NCI-H1092 (cell line): Measurements from ENCODE around the gene GRIN2C.
"Not testable (repeated sequence)": the region's sequence is repeated elsewhere in the genome, so short reads cannot be mapped to it uniquely, and the experiment has no call there.

Experiments used
- DNase-seq: peaks from one replicate; lab custom pipeline; 2025; lab: John Stamatoyannopoulos, UW

GRIN2C gene

DNA sequence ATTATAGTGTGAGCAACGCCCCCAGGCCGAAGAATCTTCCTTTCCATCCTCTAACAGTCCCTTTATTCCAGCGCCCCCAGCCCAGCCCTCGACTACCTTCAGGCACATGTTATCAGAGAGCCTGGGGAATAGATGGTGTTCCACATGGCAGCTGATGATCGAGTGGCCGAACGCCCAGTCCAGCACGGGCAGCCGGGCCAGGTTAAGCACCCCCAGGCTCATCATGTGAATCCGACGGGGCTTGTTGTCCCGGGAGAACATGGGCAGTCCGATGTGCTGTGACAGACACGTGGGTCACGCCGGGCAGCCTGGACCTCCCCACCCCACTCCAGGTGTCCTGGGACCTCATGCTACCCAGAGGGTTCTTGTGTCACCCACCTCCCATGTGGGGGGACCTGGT, 19.6 kb upstream of the GRIN2C start:
- no peak for DNase-seq

DNA sequence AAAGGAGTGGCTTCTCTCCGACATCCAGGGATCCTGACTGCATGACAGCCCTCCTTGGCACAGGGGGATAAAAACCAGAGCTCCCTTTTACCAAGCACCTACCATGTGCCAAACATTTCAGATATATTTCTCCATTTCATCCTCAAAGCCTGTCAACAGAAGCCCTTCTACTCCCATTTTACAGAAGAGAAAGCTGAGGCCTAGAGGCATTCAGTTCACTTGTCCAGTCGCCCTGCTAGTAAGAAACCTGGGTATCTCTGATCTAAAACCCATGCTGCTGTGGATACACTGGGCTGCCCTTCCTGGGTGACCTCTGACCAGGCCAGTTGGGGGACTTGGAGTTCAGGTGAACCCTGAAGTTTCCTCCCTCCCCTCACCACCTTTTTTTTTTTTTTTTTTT, 19.0 kb upstream of the GRIN2C start:
- DNase-seq = no peak

DNA sequence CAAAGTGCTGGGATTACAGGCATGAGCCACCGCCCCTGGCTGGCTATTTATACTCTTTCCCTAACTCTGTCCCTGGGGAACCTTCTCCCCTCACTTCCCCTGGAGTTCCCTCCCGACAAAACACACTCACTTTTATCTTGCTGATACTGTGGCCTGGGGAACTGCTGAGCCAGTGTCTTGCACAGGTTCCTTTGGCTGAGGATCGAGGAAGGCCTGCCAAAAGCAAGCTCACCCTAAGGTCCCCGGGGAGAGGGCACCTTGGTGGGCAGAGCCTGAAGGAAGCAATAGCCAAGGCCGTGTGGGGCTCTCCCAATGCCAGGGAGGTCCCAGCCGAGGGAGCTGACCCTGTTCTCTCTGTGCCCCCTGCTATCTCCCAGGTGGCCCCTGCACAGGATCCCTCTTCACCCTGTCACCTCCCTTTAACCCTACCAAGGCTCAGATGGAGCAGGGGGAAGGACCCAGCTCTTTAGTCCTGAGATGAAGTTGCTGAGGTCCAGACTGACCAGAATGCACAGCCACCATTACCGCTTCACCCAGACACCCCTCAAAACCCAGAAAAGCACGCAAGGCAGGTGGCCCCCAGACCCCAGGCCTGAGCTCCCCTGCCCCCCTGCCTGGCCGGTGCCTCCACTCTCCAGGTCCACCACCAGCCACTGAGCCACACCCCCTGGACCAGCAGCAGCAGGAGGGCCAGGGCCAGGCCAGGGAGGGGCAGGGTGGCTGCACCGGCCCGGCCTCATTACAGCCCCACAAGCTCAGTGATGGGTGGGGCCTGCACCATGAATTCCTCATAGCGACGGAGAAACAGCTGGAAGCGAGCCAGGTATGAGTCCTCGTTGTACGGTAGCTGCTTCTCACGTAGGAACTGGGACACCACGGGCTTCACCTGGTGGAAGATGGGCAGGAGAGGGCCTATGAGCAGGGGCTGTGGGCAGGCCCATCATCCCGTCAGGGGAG, 18.2 kb upstream of the GRIN2C start:
- DNase-seq = no peak

DNA sequence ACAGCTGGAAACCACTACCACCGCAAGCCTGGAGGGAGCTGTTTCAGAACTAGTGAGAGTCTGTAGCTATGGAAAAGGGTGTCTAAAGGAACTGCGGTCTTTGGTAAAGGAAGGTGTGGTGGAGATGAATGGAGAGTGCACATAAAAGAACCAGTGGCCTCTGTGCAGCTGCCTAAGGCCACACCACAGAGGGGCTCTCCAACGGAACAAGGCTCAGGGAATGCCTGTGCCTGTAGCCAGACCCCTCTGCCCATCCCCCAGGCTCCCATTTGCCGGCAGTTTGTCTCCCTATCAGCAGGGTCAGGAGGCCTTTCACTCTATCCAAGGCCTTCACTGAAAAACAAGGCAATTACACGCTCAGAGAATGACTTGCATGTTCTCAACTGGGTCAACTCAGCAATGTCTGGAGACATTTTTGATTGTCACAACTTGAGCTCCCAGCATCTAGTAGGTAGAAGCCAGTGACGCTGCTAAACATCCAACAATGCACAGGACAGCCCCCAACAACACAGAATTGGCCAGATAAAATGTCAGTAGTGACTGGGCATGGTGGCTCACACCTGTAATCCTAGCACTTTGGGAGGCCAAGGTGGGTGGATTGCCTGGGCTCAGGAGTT, 16.4 kb upstream of the GRIN2C start:
- DNase-seq = no peak

DNA sequence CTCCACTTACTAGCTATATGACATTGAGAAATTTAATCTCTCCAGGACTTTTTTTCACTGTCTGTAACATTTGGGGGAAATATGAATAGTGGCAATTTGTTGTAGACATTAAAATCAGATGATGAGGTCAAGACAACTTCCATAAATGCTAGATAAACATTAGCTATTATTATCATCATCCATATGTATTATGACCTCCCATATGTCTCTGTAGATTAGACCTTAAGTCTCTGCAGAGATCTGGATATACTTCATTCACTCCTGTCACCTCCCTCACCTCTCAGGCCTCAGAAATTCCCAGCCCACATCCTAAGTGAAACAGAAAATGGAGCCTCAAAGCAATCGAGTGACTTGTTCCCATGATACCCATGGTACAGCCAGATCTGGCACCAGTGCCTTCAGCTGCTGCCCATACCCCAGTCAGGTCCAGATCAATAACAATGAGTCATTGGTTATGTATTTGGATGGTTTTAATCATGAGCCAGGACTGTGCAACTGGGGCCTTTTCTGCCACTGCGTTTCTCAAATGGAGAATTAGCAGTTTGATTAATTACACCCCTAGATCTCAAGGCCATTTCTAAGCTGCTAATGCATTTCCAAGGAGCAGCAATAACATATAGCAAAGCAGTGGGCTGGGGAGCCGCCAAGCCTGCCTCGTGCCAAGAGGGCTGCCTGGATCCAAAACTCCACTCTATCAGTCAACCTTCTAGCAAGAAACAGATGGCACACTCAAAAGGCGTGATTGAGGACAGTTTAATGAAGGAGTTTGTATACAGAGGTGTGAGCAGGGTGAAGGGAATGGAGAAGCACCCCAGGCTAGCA, 15.7 kb upstream of the GRIN2C start:
- DNase-seq = peak; percentile 18

DNA sequence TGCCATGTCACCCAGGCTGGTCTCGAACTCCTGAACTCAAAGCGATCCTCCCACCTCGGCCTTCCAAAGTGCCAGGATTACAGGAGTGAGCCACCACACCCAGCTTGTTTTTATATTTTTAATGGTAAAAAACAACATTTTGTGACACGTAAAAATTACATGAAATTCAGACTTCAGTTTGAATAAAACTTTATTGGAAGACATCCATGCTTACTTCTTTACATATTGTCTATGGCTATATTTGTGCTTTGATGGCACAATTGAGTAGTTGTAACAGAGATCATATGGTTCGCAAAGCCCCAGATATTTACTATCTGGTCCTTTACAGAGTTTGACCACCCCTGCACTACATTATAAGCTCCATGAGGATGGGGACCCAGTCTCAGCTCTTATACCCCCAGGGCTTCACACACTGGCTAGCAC, 14.9 kb upstream of the GRIN2C start:
- DNase-seq = no peak

DNA sequence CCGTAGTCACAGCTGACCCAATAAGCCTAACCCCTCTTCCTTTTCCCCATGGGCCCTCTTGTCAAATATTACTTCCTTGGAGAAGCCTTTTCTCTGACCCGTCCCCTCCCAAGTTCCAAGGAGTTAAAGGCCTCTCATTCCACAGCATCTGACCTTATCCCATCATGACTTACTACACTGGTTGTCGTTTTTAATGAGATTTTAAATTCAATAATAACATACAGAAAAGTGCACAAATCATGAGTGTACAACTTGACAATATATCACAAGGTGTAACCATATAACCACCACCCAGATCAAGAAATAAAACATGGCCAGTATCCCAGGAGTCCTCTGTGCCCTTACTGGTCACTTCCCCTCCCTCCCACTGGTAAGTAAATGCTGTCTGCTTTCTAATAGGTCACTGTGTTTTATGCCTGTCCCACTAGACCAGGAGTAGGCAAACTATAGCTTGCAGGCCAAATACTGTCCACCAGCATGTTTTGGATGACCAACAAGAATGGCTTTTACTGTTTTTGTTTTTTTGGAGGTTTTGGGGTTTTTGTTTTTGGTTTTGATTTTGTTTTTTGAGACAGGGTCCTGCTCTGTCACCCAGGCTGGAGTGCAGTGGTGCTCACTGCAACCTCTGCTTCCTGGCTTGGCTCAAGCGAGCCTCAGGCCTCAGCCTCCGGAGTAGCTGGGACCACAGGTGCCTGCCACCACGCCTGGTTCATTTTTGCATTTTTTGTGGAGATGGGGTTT, 14.4 kb upstream of the GRIN2C start:
- no peak for DNase-seq

DNA sequence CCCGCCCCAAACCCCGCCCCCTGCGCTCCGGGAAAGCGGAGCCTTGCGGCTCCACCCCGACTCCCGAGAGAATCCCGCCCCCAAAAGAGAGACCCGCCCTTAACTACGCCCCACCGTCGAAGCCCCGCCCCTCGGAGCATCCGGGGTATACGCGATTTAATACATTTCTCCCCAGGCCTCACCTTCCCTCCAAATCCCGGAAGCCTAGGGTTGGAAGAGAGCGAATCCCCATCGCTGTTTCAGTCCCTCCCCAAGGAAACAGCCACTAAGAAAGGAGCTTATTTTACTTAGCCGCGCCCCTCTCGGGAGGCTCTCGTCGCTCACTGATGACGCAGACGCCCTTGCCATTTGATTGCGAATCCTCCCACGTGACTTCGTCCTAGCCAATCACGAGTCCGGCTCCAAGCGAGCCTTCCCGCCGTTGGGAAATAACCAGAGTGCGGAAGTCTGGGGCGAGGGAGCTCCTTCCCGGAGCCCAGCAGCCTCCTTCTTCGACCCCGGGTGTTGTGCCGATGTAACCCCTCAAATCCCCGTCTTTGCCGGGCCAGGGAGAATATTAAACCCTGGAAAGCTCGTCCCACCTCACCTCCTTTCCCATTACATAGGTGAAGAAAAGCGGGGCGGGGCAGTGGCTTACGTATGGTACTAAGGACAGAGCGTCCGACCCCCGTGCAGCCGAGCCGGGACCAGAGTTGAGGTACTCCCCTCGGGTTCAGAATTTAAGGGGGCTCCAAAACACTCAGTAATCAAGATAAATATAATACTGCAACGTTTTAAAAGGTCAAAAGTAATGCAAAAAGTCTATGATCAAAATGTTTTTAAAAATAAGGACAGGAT, 13.6 kb upstream of the GRIN2C start:
- peak; percentile 100 for DNase-seq

DNA sequence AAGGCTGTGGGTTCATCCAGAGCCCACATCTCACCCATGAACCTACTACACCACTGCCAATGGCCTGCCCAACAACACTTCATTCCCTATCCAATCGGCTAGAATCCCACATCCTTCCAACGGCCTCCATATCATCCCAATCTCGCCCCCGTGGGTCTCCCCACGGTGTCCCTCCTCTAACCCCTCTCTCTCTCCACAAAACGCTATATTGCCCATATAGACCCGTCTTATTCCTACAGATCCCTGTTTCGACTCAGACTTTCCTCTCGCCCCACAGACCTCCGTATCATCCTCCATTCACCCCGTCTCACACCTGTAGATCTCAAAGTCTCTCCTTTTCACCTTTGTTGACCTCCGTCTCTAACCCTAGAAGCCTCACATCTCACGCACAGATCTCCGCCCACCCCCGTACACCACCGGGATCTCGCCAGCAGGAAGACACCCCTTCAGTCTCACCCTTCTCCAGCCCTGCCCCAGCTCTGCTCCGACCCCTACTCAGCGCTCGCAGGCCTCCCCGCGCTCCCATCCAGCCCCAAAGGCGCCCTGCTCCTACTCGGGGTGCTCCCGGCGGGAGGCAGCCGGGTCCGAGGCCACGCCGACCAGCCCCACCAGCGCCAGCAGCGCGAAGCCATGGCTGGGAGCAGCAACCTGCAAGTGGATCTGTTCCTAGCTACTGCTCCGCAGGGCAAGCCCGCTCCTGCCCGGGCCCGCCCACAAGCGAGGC, 12.8 kb upstream of the GRIN2C start, which contains the start of gene FDXR:
Gene FDXR, minus strand, starts transcription at position 682 of the 724 bp plus-strand sequence. Its CDS starts 50 bp downstream, at position 632.
- no peak for DNase-seq

DNA sequence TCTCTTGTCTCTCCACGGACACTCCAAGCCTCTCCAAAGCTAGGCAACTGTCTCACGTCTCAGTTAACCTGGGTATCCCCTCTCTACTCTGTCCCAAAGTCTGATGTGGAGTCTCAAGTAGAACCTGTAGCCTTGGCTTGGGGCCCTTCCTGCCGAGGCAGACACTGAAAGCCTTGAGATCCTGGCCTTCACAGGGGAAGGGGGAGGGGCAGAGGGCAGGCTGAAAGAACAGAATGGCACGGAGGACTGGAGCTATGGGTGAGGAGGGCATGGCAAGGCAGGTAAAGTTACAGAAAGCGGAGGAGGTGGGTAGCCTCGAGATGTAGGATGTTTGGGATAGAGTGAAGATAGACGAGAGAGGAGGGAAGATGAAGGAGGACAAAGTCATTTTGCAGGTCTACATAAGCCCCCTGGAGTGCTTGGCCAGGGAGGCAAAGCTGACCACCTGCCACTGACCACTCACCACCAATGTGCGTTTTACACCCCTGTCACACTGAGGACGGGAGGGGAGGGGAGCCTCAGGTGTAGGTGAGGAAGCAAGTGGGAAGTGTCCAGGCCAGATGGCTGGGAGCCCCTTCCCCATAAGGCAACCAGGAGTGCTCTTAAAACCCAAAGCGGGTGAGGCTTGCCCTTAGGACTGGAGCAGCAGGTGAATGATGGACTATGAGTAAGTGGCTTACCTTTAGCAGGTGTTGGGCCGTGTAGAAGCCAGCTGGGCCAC, 11.8 kb upstream of the GRIN2C start:
- no peak for DNase-seq

DNA sequence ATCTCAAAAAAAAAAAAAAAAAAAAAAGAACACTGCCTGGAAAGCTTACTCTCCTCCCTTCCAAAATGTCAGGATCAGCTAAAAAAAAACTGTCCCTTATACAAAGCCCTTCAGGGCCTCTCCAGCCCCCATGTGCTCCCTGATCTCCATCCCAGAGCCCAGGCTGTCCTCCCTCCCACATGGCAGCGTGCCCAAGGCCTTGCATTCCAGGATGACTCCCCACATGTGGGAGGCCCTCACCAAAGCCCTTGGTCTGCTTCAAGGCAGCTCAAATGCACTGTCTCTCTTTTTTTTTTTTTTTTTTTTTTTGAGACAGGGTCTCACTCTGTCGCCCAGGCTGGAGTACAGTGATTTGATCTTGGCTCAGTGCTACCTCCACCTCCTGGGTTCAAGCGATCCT, 10.8 kb upstream of the GRIN2C start:
- no peak for DNase-seq

DNA sequence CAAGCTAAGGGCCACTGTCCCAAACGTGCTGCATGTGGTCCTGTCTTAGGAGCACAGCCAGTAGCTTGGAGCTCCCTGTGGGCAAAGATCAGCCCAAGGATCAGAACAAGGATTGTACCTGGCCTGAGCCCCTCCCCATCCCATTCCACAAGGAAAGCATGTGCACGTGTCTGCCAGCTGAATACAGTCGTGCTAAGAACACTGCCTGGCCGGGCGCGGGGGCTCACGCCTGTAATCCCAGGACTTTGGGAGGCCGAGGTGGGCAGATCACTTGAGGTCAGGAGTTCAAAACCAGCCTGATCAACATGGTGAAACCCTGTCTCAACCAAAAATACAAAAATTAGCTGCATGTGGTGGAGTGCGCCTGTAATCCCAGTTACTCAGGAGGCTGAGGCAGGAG, 10.3 kb upstream of the GRIN2C start:
- not testable (repeated sequence) for DNase-seq

DNA sequence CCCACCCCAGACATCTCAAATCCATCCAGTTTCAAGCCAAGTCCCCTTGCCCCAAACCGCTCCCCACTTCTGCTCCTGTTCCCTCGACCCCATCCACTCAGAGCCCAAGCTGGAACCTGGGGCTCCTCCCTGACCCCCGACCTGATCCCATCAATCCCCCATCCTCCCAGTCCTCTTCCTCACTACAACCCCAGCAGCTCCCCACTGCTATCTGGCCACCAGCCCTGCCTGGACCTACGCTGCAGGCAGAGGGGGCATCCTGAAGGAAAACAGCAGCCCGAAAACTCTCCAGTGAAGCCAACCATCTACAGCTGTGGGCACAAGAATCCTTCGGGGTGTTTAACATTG, 9.2 kb upstream of the GRIN2C start:
- DNase-seq = no peak

DNA sequence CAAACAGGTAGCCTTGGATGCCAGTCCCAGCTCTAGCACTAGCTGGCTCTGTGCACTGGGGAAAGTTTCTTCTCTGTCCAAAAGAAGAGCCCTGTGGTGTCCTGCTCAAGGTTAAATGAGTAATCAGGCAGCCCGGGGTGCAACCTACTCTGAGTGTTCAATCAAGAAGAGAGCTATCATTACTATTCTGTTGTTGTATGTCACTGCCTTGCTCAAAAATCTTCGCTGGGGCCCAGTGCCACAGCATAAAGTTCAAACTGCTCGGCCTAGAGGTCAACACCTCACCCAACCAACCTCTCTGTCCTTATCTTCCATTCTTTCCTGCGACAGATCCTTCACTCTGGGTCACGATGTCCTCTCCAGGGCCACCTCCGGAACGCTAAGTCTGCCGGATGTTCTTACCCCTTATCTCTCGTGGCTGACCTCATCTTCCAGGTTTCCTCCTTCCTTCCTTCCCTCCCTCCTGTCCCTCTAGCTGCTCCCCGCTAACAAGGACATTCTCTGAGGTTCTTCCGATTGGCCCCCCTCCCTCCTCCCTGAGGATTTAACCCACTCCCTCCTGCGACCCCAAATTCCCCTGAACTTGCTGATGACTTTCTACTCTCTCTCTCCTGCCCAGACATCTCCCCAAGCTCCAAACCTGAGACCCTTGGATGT, 8.7 kb upstream of the GRIN2C start:
- no peak for DNase-seq

DNA sequence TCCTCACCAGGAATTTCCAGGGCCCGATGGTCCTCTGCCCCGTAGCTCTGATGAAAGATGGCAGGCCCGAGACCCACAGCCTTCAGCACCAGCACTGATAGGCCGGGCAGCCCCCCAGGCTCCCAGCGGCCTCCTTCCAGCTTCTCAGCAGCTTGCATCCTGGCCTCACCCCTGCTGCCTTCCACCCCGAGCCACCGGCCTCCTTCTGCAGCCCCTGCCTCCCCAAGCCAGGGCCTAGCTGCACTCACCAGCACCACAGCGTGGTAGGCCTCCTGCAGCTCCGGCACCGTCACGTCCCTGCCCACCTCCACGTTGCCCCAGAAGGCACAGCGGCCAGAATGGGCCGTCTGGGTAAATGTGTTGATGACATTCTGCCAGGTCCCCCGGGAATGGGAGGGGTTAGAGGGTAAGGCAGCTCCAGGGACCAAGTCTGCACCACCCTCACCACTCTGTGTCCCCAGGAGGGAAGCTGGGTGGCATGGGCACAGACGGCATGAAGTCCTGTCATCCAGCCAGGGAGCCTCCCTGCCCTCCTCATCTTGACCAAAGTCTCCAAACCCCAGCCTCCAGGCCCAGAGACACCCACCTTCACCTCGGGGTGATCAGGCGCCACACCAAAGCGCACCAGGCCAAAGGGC, 6.6 kb upstream of the GRIN2C start:
- DNase-seq = no peak

DNA sequence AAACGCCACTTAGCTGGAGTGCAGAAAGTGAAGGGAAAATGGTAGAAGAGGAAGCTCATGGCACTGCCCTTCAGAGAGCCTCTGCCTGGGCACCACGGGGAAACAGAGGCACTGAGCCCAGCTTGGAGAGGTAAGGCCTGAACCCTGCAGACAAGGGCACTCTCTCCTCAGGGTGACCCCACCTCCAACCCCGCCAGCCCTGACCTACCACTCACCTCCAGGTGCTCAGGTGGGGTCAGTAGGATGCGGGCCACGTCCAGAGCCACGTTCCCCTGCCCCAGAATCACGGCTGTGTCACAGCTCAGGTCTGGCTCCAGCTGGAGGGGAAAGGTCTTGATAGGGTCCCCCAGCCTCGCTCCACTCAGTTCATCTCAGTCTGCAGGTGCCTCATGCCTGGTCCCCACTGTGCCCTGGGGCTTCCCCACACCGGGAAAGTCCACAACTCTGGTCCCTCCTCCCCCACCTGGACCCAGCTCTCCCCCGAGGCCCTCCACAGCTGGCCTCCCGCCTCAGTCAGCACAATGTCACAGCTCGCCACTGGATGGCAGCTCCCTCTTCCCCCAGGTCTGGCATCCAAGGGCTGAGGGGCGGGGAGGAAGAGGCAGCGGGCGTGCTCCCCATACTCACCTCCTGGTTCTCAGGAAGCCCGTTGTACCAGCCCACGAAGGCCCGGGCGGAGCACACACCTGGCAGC, 6.0 kb upstream of the GRIN2C start:
- DNase-seq = no peak

DNA sequence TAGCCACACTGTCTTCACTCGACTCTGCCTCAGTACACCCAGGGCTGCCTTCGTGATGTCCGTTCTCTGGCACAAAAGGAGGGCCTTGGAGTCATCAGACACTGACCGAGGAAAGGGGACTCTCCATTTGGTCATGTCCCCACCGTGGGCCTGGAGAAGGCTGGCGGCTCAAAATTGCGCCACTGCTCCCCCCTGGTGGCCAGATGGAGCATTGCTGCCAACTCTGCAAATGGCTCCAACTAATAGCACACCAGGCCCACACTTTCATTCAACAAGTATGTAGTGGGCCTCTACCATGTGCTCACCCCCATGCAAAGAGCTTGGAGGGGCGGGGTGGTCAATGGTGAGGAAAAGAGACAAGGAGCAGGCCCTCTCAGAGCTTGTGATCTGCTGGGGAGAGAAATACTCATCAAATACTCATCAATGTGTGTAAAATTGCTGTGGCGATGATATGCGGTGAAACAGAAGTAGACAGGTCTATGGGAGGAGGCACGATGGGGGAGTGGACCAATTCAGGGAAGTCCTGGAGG, 5.2 kb upstream of the GRIN2C start:
- DNase-seq = no peak
